ENCODE data around the gene ATXN10. TPM values are rescaled to one million over a fixed set of nuclear protein-coding genes. Genes with fewer than 3 reads are reported as not detected.

Gene ATXN10
- total and polyA plus RNA-seq, 2 of the 13 experiments (the other 11 are each of a cell fraction or from before 2014, with no cell fraction given), result 60.1 to 194 TPM

DNA sequence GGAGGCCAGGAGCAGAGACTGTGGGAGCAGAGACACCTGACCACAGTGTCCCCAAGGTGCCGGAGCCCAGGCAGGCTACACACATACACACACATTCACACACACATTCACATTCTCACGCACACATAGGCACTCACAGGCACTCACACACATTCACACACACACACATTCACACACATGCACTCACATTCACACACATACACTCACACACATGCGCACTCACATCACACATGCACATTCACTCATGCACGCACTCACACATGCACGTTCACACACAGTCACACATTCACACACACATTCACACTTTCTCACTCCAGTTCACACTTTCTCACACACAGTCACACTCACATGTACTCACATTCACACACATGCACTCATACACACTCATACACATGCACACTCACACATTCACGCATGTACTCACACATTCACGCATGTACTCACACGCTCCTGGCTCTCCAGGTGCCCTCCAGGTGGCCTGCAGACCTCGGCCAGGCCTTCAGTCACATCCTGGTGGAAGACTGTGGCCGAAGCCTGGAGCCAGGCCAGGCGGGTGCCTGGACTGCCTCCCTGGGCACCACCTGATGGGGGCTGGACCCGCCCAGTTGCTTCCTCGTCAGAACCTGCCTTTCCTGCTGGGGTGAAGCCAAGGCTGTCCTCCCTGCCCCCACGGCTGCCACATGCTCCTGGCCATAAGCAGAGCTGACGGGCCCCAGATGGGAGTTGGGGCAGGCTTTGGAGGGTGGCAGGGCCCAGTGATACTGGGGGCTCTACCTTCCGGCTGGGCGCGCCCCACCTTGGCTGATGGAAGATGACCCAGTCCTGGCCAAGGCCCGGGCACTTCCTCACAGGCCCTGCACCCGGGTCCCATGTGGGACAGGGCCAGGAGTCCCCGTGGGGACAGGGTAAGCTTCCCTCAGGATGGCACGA is 215.8 kb downstream of the ATXN10 start (continued):
- TF ChIP-seq SNAI1 (CRISPR knock-in tag; IDR thresholded peaks at IDR 0.05; ENCODE audit: borderline replicate concordance) (no peak), MXI1 (IDR thresholded peaks at IDR 0.05; ENCODE audit: borderline replicate concordance, low read depth, low read length) (no peak), SOX6 (IDR thresholded peaks at IDR 0.05) (peak; percentile 86; the same call in 1 of the 2 replicates), SOX6 (CRISPR knock-in tag; IDR thresholded peaks at IDR 0.05) (no peak), ZNF282 (IDR thresholded peaks at IDR 0.05; ENCODE audit: partially characterized antibody) (peak; percentile 65), IRX3 (CRISPR knock-in tag; IDR thresholded peaks at IDR 0.05; ENCODE audit: borderline replicate concordance, low read depth) (no peak), NBN (conservative IDR thresholded peaks at IDR 0.05) (peak; percentile 88; the same call in 1 of the 2 replicates), MBD4 (IDR thresholded peaks at IDR 0.05; ENCODE audit: borderline replicate concordance, low read length) (no peak), ZNF672 (CRISPR knock-in tag; IDR thresholded peaks at IDR 0.05) (no peak), SAFB2 (CRISPR knock-in tag; IDR thresholded peaks at IDR 0.05; ENCODE audit: borderline replicate concordance, low read depth) (no peak), ZNF367 (CRISPR knock-in tag; IDR thresholded peaks at IDR 0.05; ENCODE audit: borderline replicate concordance) (no peak), NFRKB (IDR thresholded peaks at IDR 0.05) (0 out of 2 replicates have a peak, but pooled peaks have one; percentile 14)
- TF ChIP-seq, protein P1, sequence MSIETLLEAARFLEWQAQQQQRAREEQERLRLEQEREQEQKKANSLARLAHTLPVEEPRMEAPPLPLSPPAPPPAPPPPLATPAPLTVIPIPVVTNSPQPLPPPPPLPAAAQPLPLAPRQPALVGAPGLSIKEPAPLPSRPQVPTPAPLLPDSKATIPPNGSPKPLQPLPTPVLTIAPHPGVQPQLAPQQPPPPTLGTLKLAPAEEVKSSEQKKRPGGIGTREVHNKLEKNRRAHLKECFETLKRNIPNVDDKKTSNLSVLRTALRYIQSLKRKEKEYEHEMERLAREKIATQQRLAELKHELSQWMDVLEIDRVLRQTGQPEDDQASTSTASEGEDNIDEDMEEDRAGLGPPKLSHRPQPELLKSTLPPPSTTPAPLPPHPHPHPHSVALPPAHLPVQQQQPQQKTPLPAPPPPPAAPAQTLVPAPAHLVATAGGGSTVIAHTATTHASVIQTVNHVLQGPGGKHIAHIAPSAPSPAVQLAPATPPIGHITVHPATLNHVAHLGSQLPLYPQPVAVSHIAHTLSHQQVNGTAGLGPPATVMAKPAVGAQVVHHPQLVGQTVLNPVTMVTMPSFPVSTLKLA (IDR thresholded peaks at IDR 0.05), result peak; percentile 81
- TF ChIP-seq, protein P2, sequence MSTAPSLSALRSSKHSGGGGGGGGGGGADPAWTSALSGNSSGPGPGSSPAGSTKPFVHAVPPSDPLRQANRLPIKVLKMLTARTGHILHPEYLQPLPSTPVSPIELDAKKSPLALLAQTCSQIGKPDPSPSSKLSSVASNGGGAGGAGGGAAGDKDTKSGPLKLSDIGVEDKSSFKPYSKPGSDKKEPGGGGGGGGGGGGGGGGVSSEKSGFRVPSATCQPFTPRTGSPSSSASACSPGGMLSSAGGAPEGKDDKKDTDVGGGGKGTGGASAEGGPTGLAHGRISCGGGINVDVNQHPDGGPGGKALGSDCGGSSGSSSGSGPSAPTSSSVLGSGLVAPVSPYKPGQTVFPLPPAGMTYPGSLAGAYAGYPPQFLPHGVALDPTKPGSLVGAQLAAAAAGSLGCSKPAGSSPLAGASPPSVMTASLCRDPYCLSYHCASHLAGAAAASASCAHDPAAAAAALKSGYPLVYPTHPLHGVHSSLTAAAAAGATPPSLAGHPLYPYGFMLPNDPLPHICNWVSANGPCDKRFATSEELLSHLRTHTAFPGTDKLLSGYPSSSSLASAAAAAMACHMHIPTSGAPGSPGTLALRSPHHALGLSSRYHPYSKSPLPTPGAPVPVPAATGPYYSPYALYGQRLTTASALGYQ (CRISPR knock-in tag; IDR thresholded peaks at IDR 0.05), result no peak

Data from HepG2 (cell line).